HG02571 (cell line): ENCODE results near the gene ZNF276.

Source experiments
- ATAC-seq: cut with Tn5 transposase; IDR thresholded peaks from one replicate; pipeline ENCODE4 v1.9.1; 2021; ENCODE audit warnings: mild to moderate bottlenecking, moderate library complexity; ENCODE audit not compliant: unreplicated experiment

The ZNF276 gene

GRCh38 chr16:89711601-89712273 is 9.6 kb upstream of the ZNF276 start:
- no peak for ATAC-seq

GRCh38 chr16:89712274-89712781 is 9.0 kb upstream of the ZNF276 start:
- ATAC-seq = no peak

- no peak for ATAC-seq
Observed at GRCh38 chr16:89716493-89716892, 4.8 kb upstream of the ZNF276 start.

GRCh38 chr16:89716916-89717687 is 4.2 kb upstream of the ZNF276 start:
- no peak for ATAC-seq

- no peak for ATAC-seq
Observed at GRCh38 chr16:89717688-89718505, 3.4 kb upstream of the ZNF276 start.

GRCh38 chr16:89720551-89720812 is 855 bp upstream of the ZNF276 start:
- ATAC-seq = peak; percentile 16

- ATAC-seq = peak; percentile 26
Observed at GRCh38 chr16:89721546-89722391, 432 bp downstream of the ZNF276 start.

GRCh38 chr16:89722392-89723278 is 1.3 kb downstream of the ZNF276 start:
- ATAC-seq = peak; percentile 1

- ATAC-seq = no peak
Observed at GRCh38 chr16:89723279-89724250, 2.2 kb downstream of the ZNF276 start.

GRCh38 chr16:89727406-89728120 is 6.2 kb downstream of the ZNF276 start:
- no peak for ATAC-seq

- ATAC-seq = no peak
Observed at GRCh38 chr16:89729293-89729692, 8.0 kb downstream of the ZNF276 start.

- no peak for ATAC-seq
Observed at GRCh38 chr16:89729863-89730593, 8.7 kb downstream of the ZNF276 start.

GRCh38 chr16:89730610-89731234 is 9.4 kb downstream of the ZNF276 start:
- ATAC-seq = no peak

GRCh38 chr16:89732142-89732917 is 11.0 kb downstream of the ZNF276 start:
- no peak for ATAC-seq

GRCh38 chr16:89732918-89733242 is 11.5 kb downstream of the ZNF276 start:
- ATAC-seq = no peak

GRCh38 chr16:89733322-89733721 is 12.0 kb downstream of the ZNF276 start:
- ATAC-seq = no peak
